ENCODE data around the gene JOSD1.
"Not testable (repeated sequence)": the region's sequence is repeated elsewhere in the genome, so short reads cannot be mapped to it uniquely, and the experiment has no call there.

JOSD1 gene

GRCh38 chr22:38675833-38676232 is 24.9 kb downstream of the JOSD1 start:
- DNase-seq: no peak

- DNase-seq: no peak
Observed at GRCh38 chr22:38674888-38675287, 25.9 kb downstream of the JOSD1 start.

- DNase-seq: peak; percentile 78
Observed at GRCh38 chr22:38657045-38657909, 43.5 kb downstream of the JOSD1 start.

GRCh38 chr22:38656256-38657044 is 44.3 kb downstream of the JOSD1 start, which contains the start of the genes CBY1 and FAM227A:
TSS of gene CBY1 (plus strand) at chr22:38656638. CDS start at chr22:38668055, 11,417 bp downstream.
TSS of gene FAM227A (minus strand) at chr22:38656392. CDS start at chr22:38650168, 6,224 bp downstream.
- peak; percentile 95 for DNase-seq

- no peak for DNase-seq
Observed at GRCh38 chr22:38655519-38656255, 45.1 kb downstream of the JOSD1 start.

GRCh38 chr22:38653741-38654140 is 47.0 kb downstream of the JOSD1 start:
- no peak for DNase-seq

- no peak for DNase-seq
Observed at GRCh38 chr22:38652859-38653258, 47.9 kb downstream of the JOSD1 start.

GRCh38 chr22:38649841-38650522 is 50.8 kb downstream of the JOSD1 start:
- DNase-seq: no peak

- no peak for DNase-seq
Observed at GRCh38 chr22:38645430-38645829, 55.3 kb downstream of the JOSD1 start.

- not testable (repeated sequence) for DNase-seq
Observed at GRCh38 chr22:38644245-38644644, 56.5 kb downstream of the JOSD1 start.

GRCh38 chr22:38641476-38642040 is 59.2 kb downstream of the JOSD1 start:
- no peak for DNase-seq

- DNase-seq: no peak
Observed at GRCh38 chr22:38638728-38639127, 62.0 kb downstream of the JOSD1 start.

- DNase-seq: no peak
Observed at GRCh38 chr22:38638216-38638615, 62.5 kb downstream of the JOSD1 start.
